OCI-LY1 (cell line): ENCODE results near the gene GID8.

Source experiments
- H2AFZ ChIP-seq: fragments of 200-600 bp; sonication (generic), shearing (Covaris generic); 2 replicates; pipeline ENCODE4 v1.6.0; 2014; ENCODE audit warnings: antibody characterized with exemption, mild to moderate bottlenecking, low read length
- H3F3A ChIP-seq: fragments of 200-600 bp; sonication (generic), shearing (Covaris generic); 2 replicates; pipeline ENCODE4 v1.6.0; 2014; ENCODE audit warnings: mild to moderate bottlenecking, antibody characterized with exemption, low read length, moderate library complexity; ENCODE audit not compliant: insufficient read depth
- H3K27ac ChIP-seq: fragments of 200-600 bp; sonication (generic); 2 replicates; pipeline ENCODE4 v1.5.1; 2014; ENCODE audit warnings: low read length, mixed run types, mild to moderate bottlenecking, low read depth; ENCODE audit not compliant: poor library complexity, severe bottlenecking
- H3K27me3 ChIP-seq: fragments of 200-600 bp; sonication (generic); 2 replicates; pipeline ENCODE4 v1.6.0; 2014; ENCODE audit warnings: antibody characterized with exemption, mild to moderate bottlenecking, low read length, moderate library complexity; ENCODE audit not compliant: insufficient read depth
- H3K36me3 ChIP-seq: fragments of 200-600 bp; sonication (generic); 2 replicates; pipeline ENCODE4 v1.6.1; 2014; ENCODE audit warnings: mild to moderate bottlenecking, antibody characterized with exemption, low read length, moderate library complexity, mixed read lengths; ENCODE audit not compliant: insufficient read depth
- H3K4me1 ChIP-seq: fragments of 200-600 bp; sonication (generic); 2 replicates; pipeline ENCODE4 v1.5.1; 2014; ENCODE audit warnings: mild to moderate bottlenecking, low read length, moderate library complexity; ENCODE audit not compliant: insufficient read depth, severe bottlenecking
- H3K4me2 ChIP-seq: fragments of 200-600 bp; sonication (generic), shearing (Covaris generic); 2 replicates; pipeline ENCODE4 v1.6.1; 2014; ENCODE audit warnings: low read length
- H3K4me3 ChIP-seq: fragments of 200-600 bp; sonication (generic); 2 replicates; pipeline ENCODE4 v1.5.1; 2014; ENCODE audit warnings: low read length, low read depth, mild to moderate bottlenecking, mixed read lengths; ENCODE audit not compliant: poor library complexity, severe bottlenecking
- H3K79me2 ChIP-seq: fragments of 200-600 bp; shearing (Covaris generic); 2 replicates; pipeline ENCODE4 v1.6.1; 2016; ENCODE audit warnings: mixed run types, low read length, mixed read lengths; ENCODE audit not compliant: insufficient read depth
- H3K9ac ChIP-seq: fragments of 200-600 bp; sonication (generic), shearing (Covaris generic); 2 replicates; pipeline ENCODE4 v1.6.1; 2014; ENCODE audit warnings: mild to moderate bottlenecking, low read length, mixed read lengths
- H3K9me2 ChIP-seq: fragments of 200-600 bp; sonication (generic), shearing (Covaris generic); 2 replicates; pipeline ENCODE4 v1.6.1; 2014; ENCODE audit warnings: low read depth, mild to moderate bottlenecking, low read length, mixed read lengths
- H3K9me3 ChIP-seq: fragments of 200-600 bp; shearing (Covaris generic); 2 replicates; pipeline ENCODE4 v1.6.1; 2014; ENCODE audit warnings: low read length, mixed read lengths
- H4K20me1 ChIP-seq: fragments of 200-600 bp; sonication (generic), shearing (Covaris generic); 2 replicates; pipeline ENCODE4 v1.6.0; 2016; ENCODE audit warnings: mild to moderate bottlenecking, low read length; ENCODE audit not compliant: insufficient read depth
- EZH2 ChIP-seq: fragments of 200-600 bp; sonication (generic), shearing (Covaris generic); IDR thresholded peaks from 2 replicates; pipeline ENCODE4 v1.8.0; 2017; ENCODE audit warnings: borderline replicate concordance, mixed run types, mild to moderate bottlenecking, antibody characterized with exemption, low read length, moderate library complexity, mixed read lengths
- TF ChIP-seq, protein P1 (sequence below): fragments of 200-600 bp; sonication (generic), shearing (Covaris generic); IDR thresholded peaks from 2 replicates; pipeline ENCODE4 v1.5.1; 2017; ENCODE audit warnings: mild to moderate bottlenecking, antibody characterized with exemption, low read length, moderate library complexity, mixed read lengths

GID8 gene

GRCh38 chr20:62908971-62909791 lies 28.8 kb upstream of the GID8 start:
- Histone ChIP-seq H4K20me1 (no peaks in the 10 kb centered on the region), H3K79me2 (peaks cover 13% of the 10 kb centered on the region), H3K9me2 (no peaks in the 10 kb centered on the region), H3F3A (no peaks in the 10 kb centered on the region), H3K9me3 (no peaks in the 10 kb centered on the region), H3K4me3 (no peak overlapping the region), H3K27ac (no peak overlapping the region), H3K4me1 (no peaks in the 10 kb centered on the region), H3K27me3 (no peaks in the 10 kb centered on the region), H2AFZ (no peak overlapping the region), H3K9ac (no peak overlapping the region), H3K36me3 (peaks cover 94% of the 10 kb centered on the region), H3K4me2 (no peak overlapping the region)
- no peak for TF ChIP-seq EZH2
- TF ChIP-seq, protein P1, sequence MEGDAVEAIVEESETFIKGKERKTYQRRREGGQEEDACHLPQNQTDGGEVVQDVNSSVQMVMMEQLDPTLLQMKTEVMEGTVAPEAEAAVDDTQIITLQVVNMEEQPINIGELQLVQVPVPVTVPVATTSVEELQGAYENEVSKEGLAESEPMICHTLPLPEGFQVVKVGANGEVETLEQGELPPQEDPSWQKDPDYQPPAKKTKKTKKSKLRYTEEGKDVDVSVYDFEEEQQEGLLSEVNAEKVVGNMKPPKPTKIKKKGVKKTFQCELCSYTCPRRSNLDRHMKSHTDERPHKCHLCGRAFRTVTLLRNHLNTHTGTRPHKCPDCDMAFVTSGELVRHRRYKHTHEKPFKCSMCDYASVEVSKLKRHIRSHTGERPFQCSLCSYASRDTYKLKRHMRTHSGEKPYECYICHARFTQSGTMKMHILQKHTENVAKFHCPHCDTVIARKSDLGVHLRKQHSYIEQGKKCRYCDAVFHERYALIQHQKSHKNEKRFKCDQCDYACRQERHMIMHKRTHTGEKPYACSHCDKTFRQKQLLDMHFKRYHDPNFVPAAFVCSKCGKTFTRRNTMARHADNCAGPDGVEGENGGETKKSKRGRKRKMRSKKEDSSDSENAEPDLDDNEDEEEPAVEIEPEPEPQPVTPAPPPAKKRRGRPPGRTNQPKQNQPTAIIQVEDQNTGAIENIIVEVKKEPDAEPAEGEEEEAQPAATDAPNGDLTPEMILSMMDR = no peak

GRCh38 chr20:62910217-62910766 lies 27.7 kb upstream of the GID8 start:
- Histone ChIP-seq H3F3A (no peaks in the 10 kb centered on the region), H3K4me1 (peaks cover 5% of the 10 kb centered on the region), H3K4me2 (no peak overlapping the region), H3K9ac (no peak overlapping the region), H2AFZ (no peak overlapping the region), H3K27me3 (no peaks in the 10 kb centered on the region), H4K20me1 (peaks cover 1% of the 10 kb centered on the region; the same call in 1 of the 2 replicates), H3K27ac (no peak overlapping the region), H3K36me3 (peaks cover 85% of the 10 kb centered on the region), H3K9me3 (no peaks in the 10 kb centered on the region), H3K9me2 (no peaks in the 10 kb centered on the region), H3K4me3 (no peak overlapping the region), H3K79me2 (peaks cover 24% of the 10 kb centered on the region)
- TF ChIP-seq EZH2 = no peak
- TF ChIP-seq, protein P1 = no peak

- peaks cover 5% of the 10 kb centered on the region; the same call in 1 of the 2 replicates for H4K20me1 ChIP-seq
These were observed 27.0 kb upstream of the GID8 start for GRCh38 chr20:62910777-62911497.

More at GRCh38 chr20:62910777-62911497, 27.0 kb upstream of the GID8 start:
- TF ChIP-seq EZH2 = no peak
- TF ChIP-seq, protein P1 = no peak
- Histone ChIP-seq H3K9ac (no peak overlapping the region), H3K9me3 (no peaks in the 10 kb centered on the region), H3K4me3 (no peak overlapping the region), H3F3A (no peaks in the 10 kb centered on the region), H3K27ac (no peak overlapping the region), H3K4me2 (no peak overlapping the region), H3K4me1 (peaks cover 12% of the 10 kb centered on the region), H2AFZ (no peak overlapping the region), H3K9me2 (no peaks in the 10 kb centered on the region), H3K36me3 (peaks cover 79% of the 10 kb centered on the region), H3K79me2 (peaks cover 31% of the 10 kb centered on the region), H3K27me3 (no peaks in the 10 kb centered on the region)
